ENCODE measurements around the gene ERC2. TPM values are rescaled to one million over a fixed set of nuclear protein-coding genes. Genes with fewer than 3 reads are reported as not detected.

The ERC2 gene
- total RNA-seq, 2 experiments from 2014 or later: not detected

DNA sequence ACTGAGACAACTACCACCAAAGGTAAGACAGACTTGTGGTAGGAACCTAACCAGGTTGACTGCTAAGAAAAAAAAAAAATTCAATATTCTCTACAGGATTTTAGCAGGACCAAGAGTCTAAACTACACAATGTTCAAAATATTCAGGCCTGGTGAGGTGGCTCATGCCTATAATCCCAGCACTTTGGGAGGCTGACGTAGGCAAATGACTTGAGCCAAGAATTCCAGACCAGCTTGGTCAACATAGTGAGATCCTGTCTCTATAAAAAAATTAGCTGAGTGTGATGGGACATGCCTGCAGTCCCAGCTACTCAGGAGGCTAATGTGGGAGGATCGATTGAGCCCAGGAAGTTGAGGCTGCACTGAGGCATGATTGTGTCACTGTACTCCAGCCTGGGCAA lies 639.6 kb downstream of the ERC2 start:
- Histone ChIP-seq H4K20me1 (ENCODE audit: insufficient read depth, low read length) (no peaks in the 10 kb centered on the region), H3K79me2 (ENCODE audit: insufficient read depth, low read depth, low read length) (no peaks in the 10 kb centered on the region), H3K9me2 (ENCODE audit: insufficient read depth, low read length) (no peaks in the 10 kb centered on the region), H2AFZ (ENCODE audit: low read length) (no peak overlapping the region), H3K9me3 (ENCODE audit: low read length) (no peaks in the 10 kb centered on the region), H3K4me1 (ENCODE audit: insufficient read depth, low read length, poor library complexity, severe bottlenecking) (no peaks in the 10 kb centered on the region), H3K4me2 (ENCODE audit: low read length) (no peak overlapping the region), H3K4me3 (ENCODE audit: low read depth, low read length, poor library complexity, severe bottlenecking) (no peak overlapping the region), H3K36me3 (ENCODE audit: insufficient read depth, low read length) (no peaks in the 10 kb centered on the region), H3K27ac (ENCODE audit: low read depth, low read length, poor library complexity, severe bottlenecking) (no peak overlapping the region)
- intact Hi-C loops (cut with micrococcal nuclease; ENCODE audit: unreplicated experiment): no loop called here
- no peak for TF ChIP-seq EZH2phosphoT487 (IDR thresholded peaks at IDR 0.05; ENCODE audit: borderline replicate concordance, low read depth, low read length)
- TF ChIP-seq, protein P1, sequence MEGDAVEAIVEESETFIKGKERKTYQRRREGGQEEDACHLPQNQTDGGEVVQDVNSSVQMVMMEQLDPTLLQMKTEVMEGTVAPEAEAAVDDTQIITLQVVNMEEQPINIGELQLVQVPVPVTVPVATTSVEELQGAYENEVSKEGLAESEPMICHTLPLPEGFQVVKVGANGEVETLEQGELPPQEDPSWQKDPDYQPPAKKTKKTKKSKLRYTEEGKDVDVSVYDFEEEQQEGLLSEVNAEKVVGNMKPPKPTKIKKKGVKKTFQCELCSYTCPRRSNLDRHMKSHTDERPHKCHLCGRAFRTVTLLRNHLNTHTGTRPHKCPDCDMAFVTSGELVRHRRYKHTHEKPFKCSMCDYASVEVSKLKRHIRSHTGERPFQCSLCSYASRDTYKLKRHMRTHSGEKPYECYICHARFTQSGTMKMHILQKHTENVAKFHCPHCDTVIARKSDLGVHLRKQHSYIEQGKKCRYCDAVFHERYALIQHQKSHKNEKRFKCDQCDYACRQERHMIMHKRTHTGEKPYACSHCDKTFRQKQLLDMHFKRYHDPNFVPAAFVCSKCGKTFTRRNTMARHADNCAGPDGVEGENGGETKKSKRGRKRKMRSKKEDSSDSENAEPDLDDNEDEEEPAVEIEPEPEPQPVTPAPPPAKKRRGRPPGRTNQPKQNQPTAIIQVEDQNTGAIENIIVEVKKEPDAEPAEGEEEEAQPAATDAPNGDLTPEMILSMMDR (conservative IDR thresholded peaks at IDR 0.05; ENCODE audit: low read length): no peak
- no peak for DNase-seq (ENCODE audit: low spot score)
- BruUV-seq (replicated peaks): no TSS peak
- POLR2A ChIA-PET: interaction anchor here (0.6 kb wide), 1 partner anchor 99 kb away, joined by 3 read pairs; no protein-coding TSS in a partner anchor
- CTCF ChIA-PET (ENCODE audit: unreplicated experiment): no interaction called here

DNA sequence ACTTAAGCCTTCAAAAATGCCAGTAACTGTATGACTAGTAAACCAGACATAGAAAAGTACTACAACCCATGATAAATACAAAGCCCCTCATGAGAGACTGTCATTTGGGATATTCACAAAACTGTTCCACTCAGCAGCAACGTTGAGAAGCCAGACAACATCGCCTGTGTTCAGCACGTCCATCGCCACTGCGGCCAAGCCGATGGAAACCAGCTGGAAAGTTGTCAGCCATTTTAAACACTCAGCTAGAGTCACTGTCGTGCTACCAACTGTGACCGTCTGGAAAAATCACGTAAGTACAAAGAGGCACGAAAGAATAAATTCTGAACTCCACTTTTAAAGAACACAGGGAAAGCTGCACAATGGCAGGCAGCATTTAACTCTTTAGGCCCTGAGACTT lies 640.5 kb downstream of the ERC2 start:
- Histone ChIP-seq H3K4me3 (ENCODE audit: low read depth, low read length, poor library complexity, severe bottlenecking) (no peak overlapping the region), H3K4me2 (ENCODE audit: low read length) (no peak overlapping the region), H3K9me3 (ENCODE audit: low read length) (no peaks in the 10 kb centered on the region), H3K79me2 (ENCODE audit: insufficient read depth, low read depth, low read length) (no peaks in the 10 kb centered on the region), H4K20me1 (ENCODE audit: insufficient read depth, low read length) (no peaks in the 10 kb centered on the region), H3K36me3 (ENCODE audit: insufficient read depth, low read length) (no peaks in the 10 kb centered on the region), H3K9me2 (ENCODE audit: insufficient read depth, low read length) (no peaks in the 10 kb centered on the region), H3K27ac (ENCODE audit: low read depth, low read length, poor library complexity, severe bottlenecking) (no peak overlapping the region), H3K4me1 (ENCODE audit: insufficient read depth, low read length, poor library complexity, severe bottlenecking) (no peaks in the 10 kb centered on the region), H2AFZ (ENCODE audit: low read length) (no peak overlapping the region)
- DNase-seq (ENCODE audit: low spot score): no peak
- POLR2A ChIA-PET: no interaction called here
- intact Hi-C loops (cut with micrococcal nuclease; ENCODE audit: unreplicated experiment): no loop called here
- no TSS peak for BruUV-seq (replicated peaks)
- CTCF ChIA-PET (ENCODE audit: unreplicated experiment): no interaction called here
- TF ChIP-seq, protein P1 (conservative IDR thresholded peaks at IDR 0.05; ENCODE audit: low read length): no peak
- TF ChIP-seq EZH2phosphoT487 (IDR thresholded peaks at IDR 0.05; ENCODE audit: borderline replicate concordance, low read depth, low read length): no peak

DNA sequence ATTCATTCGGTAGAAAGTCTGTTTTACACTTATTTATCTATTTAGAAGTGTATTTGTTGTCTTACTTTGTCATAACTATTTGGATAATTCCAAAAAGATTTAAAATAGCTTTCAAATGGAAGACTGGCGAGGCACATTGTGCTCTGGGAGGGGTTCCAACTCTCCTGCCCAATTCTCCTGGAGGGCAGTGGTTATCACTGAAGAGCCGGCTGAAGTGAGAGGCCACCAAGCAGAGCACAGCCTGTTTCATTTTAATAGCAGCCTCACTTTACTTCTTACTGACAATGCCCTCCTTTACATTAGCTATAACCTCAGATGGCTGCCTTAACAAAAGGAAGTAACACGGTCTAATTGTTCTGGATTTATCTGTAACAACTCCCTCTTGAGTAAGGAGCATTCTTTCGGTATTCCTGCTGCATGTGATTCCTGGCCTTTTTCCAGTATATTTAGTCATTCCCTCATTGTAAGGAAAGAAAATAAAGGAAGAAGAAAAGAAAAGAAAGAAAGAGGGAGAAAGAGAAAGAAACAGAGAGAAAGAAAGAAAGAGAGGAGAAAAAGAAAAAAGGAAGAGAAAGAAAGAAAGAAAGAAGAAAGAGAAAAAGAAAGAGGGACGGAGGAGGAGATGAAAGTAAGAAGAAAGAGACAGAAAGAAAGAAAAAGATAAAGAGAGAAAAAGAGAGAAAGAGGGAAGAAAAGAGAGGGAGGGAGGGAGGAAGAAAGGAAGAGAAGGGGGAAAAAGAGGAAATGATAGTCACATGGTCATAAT lies 641.4 kb downstream of the ERC2 start:
- H3K27ac ChIP-seq (ENCODE audit: low read depth, low read length, poor library complexity, severe bottlenecking): no peak overlapping the region
- no peaks in the 10 kb centered on the region for H3K9me3 ChIP-seq (ENCODE audit: low read length)
- intact Hi-C loops (cut with micrococcal nuclease; ENCODE audit: unreplicated experiment): no loop called here
- ChIA-PET POLR2A (interaction anchor here (0.6 to 1.3 kb wide), 2 partner anchors 15 to 45 kb away, joined by 3 to 7 read pairs; no protein-coding TSS in a partner anchor), CTCF (ENCODE audit: unreplicated experiment) (no interaction called here)
- no peak overlapping the region for H3K4me2 ChIP-seq (ENCODE audit: low read length)
- no TSS peak for BruUV-seq (replicated peaks)
- H3K9me2 ChIP-seq (ENCODE audit: insufficient read depth, low read length): no peaks in the 10 kb centered on the region
- no peak overlapping the region for H3K4me3 ChIP-seq (ENCODE audit: low read depth, low read length, poor library complexity, severe bottlenecking)
- no peak for DNase-seq (ENCODE audit: low spot score)
- H3K36me3 ChIP-seq (ENCODE audit: insufficient read depth, low read length): no peaks in the 10 kb centered on the region
- H3K4me1 ChIP-seq (ENCODE audit: insufficient read depth, low read length, poor library complexity, severe bottlenecking): no peaks in the 10 kb centered on the region
- no peaks in the 10 kb centered on the region for H3K79me2 ChIP-seq (ENCODE audit: insufficient read depth, low read depth, low read length)
- TF ChIP-seq EZH2phosphoT487 (IDR thresholded peaks at IDR 0.05; ENCODE audit: borderline replicate concordance, low read depth, low read length): no peak
- TF ChIP-seq, protein P1 (conservative IDR thresholded peaks at IDR 0.05; ENCODE audit: low read length): no peak
- H2AFZ ChIP-seq (ENCODE audit: low read length): no peak overlapping the region
- no peaks in the 10 kb centered on the region for H4K20me1 ChIP-seq (ENCODE audit: insufficient read depth, low read length)

All from OCI-LY7 (cell line).